ENCODE measurements around the gene PTPRQ. TPM values are rescaled to one million over a fixed set of nuclear protein-coding genes. Genes with fewer than 3 reads are reported as not detected.

PTPRQ gene
- total and polyA plus RNA-seq, 9 of the 15 experiments (the other 6 are each of a cell fraction or from before 2014, with no cell fraction given), result not detected

DNA sequence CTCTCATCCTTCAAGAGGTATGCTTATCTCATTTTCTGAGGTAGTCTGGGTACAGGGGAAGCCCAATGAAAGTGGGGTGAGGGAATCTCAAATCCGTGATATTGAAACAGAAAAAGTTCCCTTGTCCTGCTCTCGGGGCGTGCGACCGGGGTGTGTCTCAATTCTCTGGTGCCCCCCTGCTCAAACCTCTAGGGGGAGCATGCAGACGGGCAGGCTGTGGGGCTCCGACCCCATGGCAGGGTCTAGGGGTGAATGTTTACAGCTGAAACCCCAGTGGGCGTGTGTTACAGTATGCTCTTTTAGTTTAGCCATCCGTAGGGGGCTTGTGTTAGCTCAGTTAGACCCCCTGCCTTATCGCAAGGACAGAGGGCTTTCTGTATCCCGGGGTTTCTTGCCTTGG, 68.7 kb downstream of the PTPRQ start:
- ChIA-PET POLR2A (no interaction called here), CTCF (ENCODE audit: low intra/inter-chr PET ratio) (no interaction called here)
- no peak overlapping the region for H3K4me2 ChIP-seq (ENCODE audit: insufficient read depth, low read length)
- H3K27me3 ChIP-seq (ENCODE audit: control insufficient read depth in 2 of 2, insufficient read depth in 2 of 2, low read length in 2 of 2), result no peaks in the 10 kb centered on the region
- no peaks in the 10 kb centered on the region for H3K79me2 ChIP-seq (ENCODE audit: control insufficient read depth, insufficient read depth, low read length)
- H3K9me1 ChIP-seq (ENCODE audit: control insufficient read depth, insufficient read depth, low read length), result no peaks in the 10 kb centered on the region
- no TSS peak for BruUV-seq (replicated peaks)
- FAIRE-seq (no peak), ATAC-seq (no peak), DNase-seq (ENCODE audit: extremely low read depth in 1 of 4, low spot score in 3 of 4) (no peak)
- H2AFZ ChIP-seq (ENCODE audit: low read depth, low read length), result no peak overlapping the region
- no peak for TF ChIP-seq LARP7 (IDR thresholded peaks at IDR 0.05)
- TF ChIP-seq, protein P1, sequence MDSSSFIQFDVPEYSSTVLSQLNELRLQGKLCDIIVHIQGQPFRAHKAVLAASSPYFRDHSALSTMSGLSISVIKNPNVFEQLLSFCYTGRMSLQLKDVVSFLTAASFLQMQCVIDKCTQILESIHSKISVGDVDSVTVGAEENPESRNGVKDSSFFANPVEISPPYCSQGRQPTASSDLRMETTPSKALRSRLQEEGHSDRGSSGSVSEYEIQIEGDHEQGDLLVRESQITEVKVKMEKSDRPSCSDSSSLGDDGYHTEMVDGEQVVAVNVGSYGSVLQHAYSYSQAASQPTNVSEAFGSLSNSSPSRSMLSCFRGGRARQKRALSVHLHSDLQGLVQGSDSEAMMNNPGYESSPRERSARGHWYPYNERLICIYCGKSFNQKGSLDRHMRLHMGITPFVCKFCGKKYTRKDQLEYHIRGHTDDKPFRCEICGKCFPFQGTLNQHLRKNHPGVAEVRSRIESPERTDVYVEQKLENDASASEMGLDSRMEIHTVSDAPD (CRISPR knock-in tag; IDR thresholded peaks at IDR 0.05), result no peak
- TF ChIP-seq DDX20 (tag; IDR thresholded peaks at IDR 0.05; ENCODE audit: low read depth), result no peak
- TF ChIP-seq, protein P2, sequence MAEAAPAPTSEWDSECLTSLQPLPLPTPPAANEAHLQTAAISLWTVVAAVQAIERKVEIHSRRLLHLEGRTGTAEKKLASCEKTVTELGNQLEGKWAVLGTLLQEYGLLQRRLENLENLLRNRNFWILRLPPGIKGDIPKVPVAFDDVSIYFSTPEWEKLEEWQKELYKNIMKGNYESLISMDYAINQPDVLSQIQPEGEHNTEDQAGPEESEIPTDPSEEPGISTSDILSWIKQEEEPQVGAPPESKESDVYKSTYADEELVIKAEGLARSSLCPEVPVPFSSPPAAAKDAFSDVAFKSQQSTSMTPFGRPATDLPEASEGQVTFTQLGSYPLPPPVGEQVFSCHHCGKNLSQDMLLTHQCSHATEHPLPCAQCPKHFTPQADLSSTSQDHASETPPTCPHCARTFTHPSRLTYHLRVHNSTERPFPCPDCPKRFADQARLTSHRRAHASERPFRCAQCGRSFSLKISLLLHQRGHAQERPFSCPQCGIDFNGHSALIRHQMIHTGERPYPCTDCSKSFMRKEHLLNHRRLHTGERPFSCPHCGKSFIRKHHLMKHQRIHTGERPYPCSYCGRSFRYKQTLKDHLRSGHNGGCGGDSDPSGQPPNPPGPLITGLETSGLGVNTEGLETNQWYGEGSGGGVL (CRISPR knock-in tag; IDR thresholded peaks at IDR 0.05), result no peak
- TF ChIP-seq CREB1 (IDR thresholded peaks at IDR 0.05), result no peak
- TF ChIP-seq CREB1 (CRISPR knock-in tag; IDR thresholded peaks at IDR 0.05), result no peak
- TF ChIP-seq SMC3 (conservative IDR thresholded peaks at IDR 0.05; ENCODE audit: insufficient read depth, low read depth, low read length), result no peak
- no peak for TF ChIP-seq STAT5B (CRISPR knock-in tag; IDR thresholded peaks at IDR 0.05)
- TF ChIP-seq ZBTB1 (CRISPR knock-in tag; IDR thresholded peaks at IDR 0.05; ENCODE audit: borderline replicate concordance, low read depth), result no peak
- TF ChIP-seq, protein P3, sequence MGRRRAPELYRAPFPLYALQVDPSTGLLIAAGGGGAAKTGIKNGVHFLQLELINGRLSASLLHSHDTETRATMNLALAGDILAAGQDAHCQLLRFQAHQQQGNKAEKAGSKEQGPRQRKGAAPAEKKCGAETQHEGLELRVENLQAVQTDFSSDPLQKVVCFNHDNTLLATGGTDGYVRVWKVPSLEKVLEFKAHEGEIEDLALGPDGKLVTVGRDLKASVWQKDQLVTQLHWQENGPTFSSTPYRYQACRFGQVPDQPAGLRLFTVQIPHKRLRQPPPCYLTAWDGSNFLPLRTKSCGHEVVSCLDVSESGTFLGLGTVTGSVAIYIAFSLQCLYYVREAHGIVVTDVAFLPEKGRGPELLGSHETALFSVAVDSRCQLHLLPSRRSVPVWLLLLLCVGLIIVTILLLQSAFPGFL (CRISPR knock-in tag; IDR thresholded peaks at IDR 0.05), result no peak
- TF ChIP-seq, protein P4, sequence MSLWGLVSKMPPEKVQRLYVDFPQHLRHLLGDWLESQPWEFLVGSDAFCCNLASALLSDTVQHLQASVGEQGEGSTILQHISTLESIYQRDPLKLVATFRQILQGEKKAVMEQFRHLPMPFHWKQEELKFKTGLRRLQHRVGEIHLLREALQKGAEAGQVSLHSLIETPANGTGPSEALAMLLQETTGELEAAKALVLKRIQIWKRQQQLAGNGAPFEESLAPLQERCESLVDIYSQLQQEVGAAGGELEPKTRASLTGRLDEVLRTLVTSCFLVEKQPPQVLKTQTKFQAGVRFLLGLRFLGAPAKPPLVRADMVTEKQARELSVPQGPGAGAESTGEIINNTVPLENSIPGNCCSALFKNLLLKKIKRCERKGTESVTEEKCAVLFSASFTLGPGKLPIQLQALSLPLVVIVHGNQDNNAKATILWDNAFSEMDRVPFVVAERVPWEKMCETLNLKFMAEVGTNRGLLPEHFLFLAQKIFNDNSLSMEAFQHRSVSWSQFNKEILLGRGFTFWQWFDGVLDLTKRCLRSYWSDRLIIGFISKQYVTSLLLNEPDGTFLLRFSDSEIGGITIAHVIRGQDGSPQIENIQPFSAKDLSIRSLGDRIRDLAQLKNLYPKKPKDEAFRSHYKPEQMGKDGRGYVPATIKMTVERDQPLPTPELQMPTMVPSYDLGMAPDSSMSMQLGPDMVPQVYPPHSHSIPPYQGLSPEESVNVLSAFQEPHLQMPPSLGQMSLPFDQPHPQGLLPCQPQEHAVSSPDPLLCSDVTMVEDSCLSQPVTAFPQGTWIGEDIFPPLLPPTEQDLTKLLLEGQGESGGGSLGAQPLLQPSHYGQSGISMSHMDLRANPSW (CRISPR knock-in tag; IDR thresholded peaks at IDR 0.05), result no peak
- no peak for TF ChIP-seq MAFK (IDR thresholded peaks at IDR 0.05; ENCODE audit: low read length)
- TF ChIP-seq SMARCE1 (IDR thresholded peaks at IDR 0.05), result no peak
- TF ChIP-seq HLTF (IDR thresholded peaks at IDR 0.05), result no peak
- no peak for TF ChIP-seq RAD21 (CRISPR knock-in tag; conservative IDR thresholded peaks at IDR 0.05 in 1 of 2, IDR thresholded peaks at IDR 0.05 in 1 of 2)
- H3K27ac ChIP-seq (ENCODE audit: extremely low read depth, low read depth, low read length), result no peak overlapping the region
- intact Hi-C loops (cut with micrococcal nuclease), result no loop called here
- 3% methylated on average over 11 of the region's 11 CpGs for WGBS (ENCODE audit: insufficient coverage, low coverage, missing lambda C conversion rate)
- no peaks in the 10 kb centered on the region for H3K36me3 ChIP-seq (ENCODE audit: control insufficient read depth, insufficient read depth, low read length)
- in situ Hi-C loops (cut with MboI), result no loop called here
- no peak overlapping the region for H3K4me3 ChIP-seq
- H4K20me1 ChIP-seq (replicated peaks; ENCODE audit: control insufficient read depth, insufficient read depth, low read length), result no peaks in the 10 kb centered on the region
- H3K4me1 ChIP-seq (replicated peaks in 1 of 2; ENCODE audit: control insufficient read depth in 2 of 2, insufficient read depth in 2 of 2, low read length in 2 of 2), result no peaks in the 10 kb centered on the region
- H3K9ac ChIP-seq (ENCODE audit: insufficient read depth in 1 of 2, low read depth in 2 of 2, low read length in 2 of 2), result no peak overlapping the region
- no peaks in the 10 kb centered on the region; the same call in 1 of the 2 replicates for H3K9me3 ChIP-seq (replicated peaks; ENCODE audit: control insufficient read depth, insufficient read depth, low read depth, low read length)

All from K562 (cell line).